Keratinocyte (primary cell): ENCODE data around the gene LGSN.

Source experiments
- CTCF ChIP-seq, 3 experiments: IDR thresholded peaks in 1 of 3; conservative IDR thresholded peaks in 1 of 3; optimal IDR thresholded peaks in 1 of 3; 2 replicates in 2 of 3; 3 replicates in 1 of 3; pipeline versions ENCODE3 to v1.5.1; 2011; ENCODE audit warnings: low read length in 3 of 3, mild to moderate bottlenecking in 3 of 3, moderate library complexity in 2 of 3, control low read depth in 1 of 3, inconsistent platforms in 1 of 3; ENCODE audit not compliant: insufficient read depth in 2 of 3; ENCODE audit errors: extremely low read depth in 1 of 3
- EZH2 ChIP-seq: IDR thresholded peaks from one replicate; pipeline ENCODE4 v1.6.1; 2012; ENCODE audit warnings: inconsistent platforms, mild to moderate bottlenecking, low read length, moderate library complexity

GRCh38 chr6:63333440-63333839, 13.7 kb upstream of the LGSN start:
- TF ChIP-seq EZH2 (no peak), CTCF (optimal IDR thresholded peaks at IDR 0.05 in 1 of 3, IDR thresholded peaks at IDR 0.05 in 1 of 3, conservative IDR thresholded peaks at IDR 0.05 in 1 of 3; ENCODE audit: extremely low read depth in 1 of 3, insufficient read depth in 2 of 3, low read length in 3 of 3) (no peak)
